SJCRH30 (cell line): Measurements from ENCODE around the gene HOXB6. TPM values are rescaled to one million over a fixed set of nuclear protein-coding genes. Genes with fewer than 3 reads are reported as not detected.

Experiments used
- DNase-seq, 2 experiments: peaks; one replicate each; pipeline ENCODE4 v3.0.0-alpha.2; 2015 to 2020
- H3K27ac ChIP-seq: fragments of 250-450 bp; sonication (Bioruptor Pico); 2 replicates; pipeline ENCODE4 v1.5.1; 2020; ENCODE audit warnings: mild to moderate bottlenecking, moderate library complexity
- H3K27me3 ChIP-seq: fragments of 250-450 bp; sonication (Bioruptor Pico); 2 replicates; pipeline ENCODE4 v1.5.1; 2020; ENCODE audit warnings: mild to moderate bottlenecking, moderate library complexity
- H3K36me3 ChIP-seq: fragments of 250-450 bp; sonication (Bioruptor Pico); 2 replicates; pipeline ENCODE4 v1.5.1; 2020; ENCODE audit warnings: mild to moderate bottlenecking, moderate library complexity
- H3K4me1 ChIP-seq: fragments of 250-450 bp; sonication (Bioruptor Pico); 2 replicates; pipeline ENCODE4 v1.5.1; 2020; ENCODE audit warnings: mild to moderate bottlenecking, moderate library complexity
- H3K4me3 ChIP-seq: fragments of 250-450 bp; sonication (Bioruptor Pico); 2 replicates; pipeline ENCODE4 v1.5.1; 2020; ENCODE audit warnings: mild to moderate bottlenecking, moderate library complexity
- H3K9me3 ChIP-seq: fragments of 250-450 bp; sonication (Bioruptor Pico); replicated peaks from 2 replicates; pipeline ENCODE4 v1.5.1; 2020; ENCODE audit warnings: mild to moderate bottlenecking, moderate library complexity
- total RNA-seq: library from RNA; depleted of rRNA; stranded (reverse); fragments of >200 nt; shearing (Covaris generic); gene quantifications from 2 replicates; pipeline ENCODE4 v1.2.3, GENCODE V29; 2014

Gene HOXB6
- total RNA-seq, 1 experiment from 2014 or later = 7.5 TPM

GRCh38 chr17:48619826-48620449, 15.2 kb upstream of the HOXB6 start:
- H3K36me3 ChIP-seq = no peaks in the 10 kb centered on the region
- no peak for DNase-seq
- H3K27me3 ChIP-seq = peaks cover 30% of the 10 kb centered on the region

DNA sequence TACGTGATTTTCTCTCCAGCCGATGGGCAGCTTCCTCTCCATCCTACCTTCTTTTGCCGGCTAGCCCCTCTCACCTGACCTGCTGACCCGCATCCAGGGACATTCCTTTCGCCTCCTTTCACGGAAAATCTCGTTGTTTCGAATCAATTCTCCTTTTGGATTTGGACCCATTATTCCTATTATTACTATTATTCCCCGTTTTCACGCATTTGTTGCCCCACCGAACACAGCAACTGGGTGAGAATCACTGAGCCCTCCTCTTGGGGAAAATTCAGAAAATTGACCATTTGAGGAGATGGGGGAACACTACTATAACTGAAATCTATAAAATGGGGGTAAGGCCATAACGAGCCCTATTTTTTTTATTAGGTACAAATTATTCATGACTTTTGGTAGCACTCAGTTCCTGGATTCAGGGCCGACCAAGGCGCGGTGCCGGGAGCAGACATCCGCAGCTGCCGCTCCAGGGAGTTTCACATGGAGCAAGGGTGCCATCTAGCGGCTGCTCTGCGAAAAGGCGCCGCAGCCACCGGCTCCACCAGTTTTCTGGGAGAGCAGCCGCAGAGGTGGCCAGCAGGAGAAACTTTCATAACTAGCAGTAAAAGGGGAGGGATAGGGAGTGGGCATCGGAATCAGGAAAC, 13.6 kb upstream of the HOXB6 start:
- no peaks in the 10 kb centered on the region for H3K4me1 ChIP-seq
- no peaks in the 10 kb centered on the region for H3K36me3 ChIP-seq
- DNase-seq = peak; percentile 74 to 89
- peak overlapping the region; percentile 34 for H3K4me3 ChIP-seq
- no peaks in the 10 kb centered on the region for H3K9me3 ChIP-seq
- no peak overlapping the region for H3K27ac ChIP-seq
- peaks cover 18% of the 10 kb centered on the region for H3K27me3 ChIP-seq

More at GRCh38 chr17:48619826-48620449, 15.2 kb upstream of the HOXB6 start:
- H3K4me1 ChIP-seq = no peaks in the 10 kb centered on the region
- H3K4me3 ChIP-seq = no peak overlapping the region
- H3K27ac ChIP-seq = no peak overlapping the region
- no peaks in the 10 kb centered on the region for H3K9me3 ChIP-seq

GRCh38 chr17:48617471-48618255, 12.9 kb upstream of the HOXB6 start:
- Histone ChIP-seq H3K36me3 (no peaks in the 10 kb centered on the region), H3K27me3 (peaks cover 18% of the 10 kb centered on the region), H3K27ac (no peak overlapping the region), H3K4me3 (no peak overlapping the region), H3K9me3 (no peaks in the 10 kb centered on the region), H3K4me1 (no peaks in the 10 kb centered on the region)
- no peak for DNase-seq

GRCh38 chr17:48616717-48617470, 12.1 kb upstream of the HOXB6 start:
- Histone ChIP-seq H3K4me3 (no peak overlapping the region), H3K9me3 (no peaks in the 10 kb centered on the region), H3K4me1 (no peaks in the 10 kb centered on the region), H3K36me3 (no peaks in the 10 kb centered on the region), H3K27ac (no peak overlapping the region), H3K27me3 (peaks cover 18% of the 10 kb centered on the region)
- DNase-seq = no peak

DNA sequence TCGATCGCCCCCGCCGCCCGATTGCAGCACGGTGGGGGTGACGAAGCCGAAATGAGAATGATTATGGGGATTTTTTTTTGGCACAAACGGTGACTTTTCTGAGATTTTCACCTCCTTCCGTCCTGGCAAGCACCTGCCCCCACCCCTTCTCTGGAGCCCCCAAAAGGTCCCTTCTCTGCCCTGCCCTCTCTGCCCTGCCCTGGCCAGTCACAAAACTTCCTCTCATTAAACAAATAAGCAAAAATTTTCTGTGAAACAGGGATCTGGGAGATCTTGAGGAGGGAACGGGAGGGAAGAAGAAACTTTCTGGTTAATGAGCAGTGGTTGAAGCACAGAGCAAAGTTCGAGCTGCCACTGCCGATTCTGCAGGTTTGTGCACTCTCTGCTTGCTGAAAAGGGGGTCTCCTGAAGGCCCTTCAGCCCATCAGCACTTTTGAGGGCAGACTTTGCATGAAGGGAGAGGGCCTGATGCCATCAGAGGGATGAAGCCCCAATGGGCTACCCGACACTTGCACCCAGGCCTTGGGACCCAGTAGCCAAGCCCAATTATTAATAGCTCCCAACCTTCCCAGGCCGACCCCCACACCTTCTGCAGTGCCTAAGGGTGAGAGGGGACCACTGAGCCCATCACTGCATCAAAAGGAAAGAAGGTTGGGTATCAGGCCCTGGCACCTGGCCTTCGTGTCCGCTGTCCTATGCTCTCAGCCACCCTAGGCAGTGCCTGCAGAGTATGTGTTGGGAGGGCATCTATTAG, 11.4 kb upstream of the HOXB6 start:
- Histone ChIP-seq H3K9me3 (no peaks in the 10 kb centered on the region), H3K4me3 (no peak overlapping the region), H3K4me1 (no peaks in the 10 kb centered on the region), H3K27me3 (peaks cover 18% of the 10 kb centered on the region), H3K27ac (no peak overlapping the region), H3K36me3 (no peaks in the 10 kb centered on the region)
- no peak for DNase-seq

DNA sequence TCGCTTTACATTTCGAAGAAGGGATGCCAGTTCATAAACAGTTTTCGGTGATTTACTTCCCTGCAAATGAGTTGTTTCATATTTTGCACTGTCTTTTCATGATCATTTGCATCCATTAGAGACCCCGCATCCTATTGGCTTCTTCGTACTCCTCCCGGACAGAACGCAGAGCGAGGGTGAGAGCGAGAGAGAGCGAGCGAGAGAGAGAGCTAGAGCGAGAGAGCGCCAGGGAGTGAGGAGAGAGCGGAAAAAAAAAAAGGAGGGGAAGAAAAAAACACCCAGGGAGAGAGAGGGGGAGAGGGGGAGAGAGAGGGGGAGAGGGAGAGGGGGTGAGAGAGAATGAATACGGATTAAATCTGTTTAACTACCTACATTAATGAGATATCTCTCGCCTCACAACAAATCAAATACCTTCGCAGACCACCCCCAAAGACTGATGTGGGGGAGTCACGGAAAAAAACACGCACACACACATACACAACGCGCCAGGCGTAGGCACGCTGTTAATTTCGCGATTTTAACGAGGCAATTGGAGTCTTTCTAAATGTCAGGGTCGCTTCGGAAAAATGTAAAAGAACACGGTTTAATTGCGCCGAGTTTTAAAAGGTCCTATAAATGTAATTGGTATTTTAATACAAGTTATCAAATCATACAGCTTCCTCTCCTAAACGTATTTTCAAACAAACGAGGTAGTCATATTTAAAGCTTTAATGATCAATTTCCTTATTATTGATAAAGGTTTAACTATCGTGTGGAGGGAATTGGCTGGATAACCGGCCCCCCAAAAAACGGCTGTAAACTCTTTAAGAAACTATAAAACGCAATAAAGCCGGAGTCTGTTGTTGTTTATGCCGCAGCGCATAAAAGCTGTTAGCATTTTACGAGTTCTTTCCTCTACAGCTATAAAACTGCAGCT, 10.5 kb upstream of the HOXB6 start, which contains the start of gene HOXB8:
TSS of gene HOXB8 (minus strand) at position 246 of the 916 bp plus-strand sequence. CDS start 588 bp downstream, outside the sequence.
- Histone ChIP-seq H3K9me3 (no peaks in the 10 kb centered on the region), H3K4me3 (no peak within 1 kb of the TSS), H3K27me3 (peaks cover 18% of the 10 kb centered on the region), H3K4me1 (no peaks in the 10 kb centered on the region), H3K36me3 (no peaks in the 10 kb centered on the region), H3K27ac (no peak within 1 kb of the TSS)
- no peak for DNase-seq

- Histone ChIP-seq H3K4me1 (no peaks in the 10 kb centered on the region; the same call in 1 of the 2 replicates), H3K36me3 (no peaks in the 10 kb centered on the region), H3K4me3 (peak overlapping the region; percentile 84), H3K27ac (no peak overlapping the region), H3K27me3 (peaks cover 18% of the 10 kb centered on the region), H3K9me3 (no peaks in the 10 kb centered on the region)
- no peak for DNase-seq
These were observed 9.3 kb upstream of the HOXB6 start for GRCh38 chr17:48613862-48614694.

GRCh38 chr17:48612854-48613691, 8.3 kb upstream of the HOXB6 start:
- Histone ChIP-seq H3K36me3 (no peaks in the 10 kb centered on the region), H3K27me3 (peaks cover 13% of the 10 kb centered on the region), H3K9me3 (no peaks in the 10 kb centered on the region), H3K27ac (no peak overlapping the region), H3K4me1 (no peaks in the 10 kb centered on the region; the same call in 1 of the 2 replicates), H3K4me3 (peak overlapping the region; percentile 84)
- DNase-seq = peak; percentile 65 to 77

- DNase-seq = peak in 1 of 2 experiments; percentile 50
- Histone ChIP-seq H3K4me1 (no peaks in the 10 kb centered on the region; the same call in 1 of the 2 replicates), H3K9me3 (no peaks in the 10 kb centered on the region), H3K27ac (no peak overlapping the region), H3K4me3 (peak overlapping the region; percentile 84), H3K27me3 (peaks cover 8% of the 10 kb centered on the region; the same call in 1 of the 2 replicates), H3K36me3 (no peaks in the 10 kb centered on the region)
These were observed 7.7 kb upstream of the HOXB6 start for GRCh38 chr17:48612456-48612853.

- peaks cover 8% of the 10 kb centered on the region; the same call in 1 of the 2 replicates for H3K27me3 ChIP-seq
- DNase-seq = peak; percentile 70 to 73
- H3K36me3 ChIP-seq = no peaks in the 10 kb centered on the region
- no peaks in the 10 kb centered on the region; the same call in 1 of the 2 replicates for H3K4me1 ChIP-seq
- no peaks in the 10 kb centered on the region for H3K9me3 ChIP-seq
- no peak overlapping the region for H3K27ac ChIP-seq
- H3K4me3 ChIP-seq = peak overlapping the region; percentile 84
These were observed 7.1 kb upstream of the HOXB6 start for GRCh38 chr17:48611681-48612455.

DNA sequence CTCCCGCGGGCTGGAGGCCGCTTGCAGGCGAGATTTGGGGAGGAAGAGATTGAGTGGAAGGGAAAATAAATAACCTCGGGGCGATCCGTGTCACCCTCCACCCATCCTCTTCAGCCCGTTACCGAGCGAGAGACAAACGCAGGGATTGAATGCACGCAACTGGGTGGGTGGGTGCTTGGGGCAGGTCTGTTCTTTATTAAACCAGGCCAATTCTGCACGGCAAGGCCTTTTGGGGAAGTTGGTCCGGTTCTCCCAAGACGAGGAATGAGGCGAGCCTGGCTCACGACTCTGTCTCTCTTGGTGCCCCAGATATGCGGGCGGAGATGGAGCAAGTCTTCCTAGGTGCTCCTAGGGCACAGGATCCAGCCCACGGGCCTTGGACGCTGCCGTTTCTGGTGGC, 6.4 kb upstream of the HOXB6 start:
- Histone ChIP-seq H3K9me3 (no peaks in the 10 kb centered on the region), H3K4me3 (peak overlapping the region; percentile 84), H3K27ac (peak overlapping the region; percentile 74), H3K36me3 (no peaks in the 10 kb centered on the region), H3K27me3 (peaks cover 7% of the 10 kb centered on the region; the same call in 1 of the 2 replicates), H3K4me1 (no peaks in the 10 kb centered on the region; the same call in 1 of the 2 replicates)
- DNase-seq = peak; percentile 28 to 59
